ENCODE data around the gene TRIOBP.
A peak's percentile ranks its signal among the peaks of the same experiment; 100 is the strongest.
"Not testable (repeated sequence)": the region's sequence is repeated elsewhere in the genome, so short reads cannot be mapped to it uniquely, and the experiment has no call there.

Gene TRIOBP

DNA sequence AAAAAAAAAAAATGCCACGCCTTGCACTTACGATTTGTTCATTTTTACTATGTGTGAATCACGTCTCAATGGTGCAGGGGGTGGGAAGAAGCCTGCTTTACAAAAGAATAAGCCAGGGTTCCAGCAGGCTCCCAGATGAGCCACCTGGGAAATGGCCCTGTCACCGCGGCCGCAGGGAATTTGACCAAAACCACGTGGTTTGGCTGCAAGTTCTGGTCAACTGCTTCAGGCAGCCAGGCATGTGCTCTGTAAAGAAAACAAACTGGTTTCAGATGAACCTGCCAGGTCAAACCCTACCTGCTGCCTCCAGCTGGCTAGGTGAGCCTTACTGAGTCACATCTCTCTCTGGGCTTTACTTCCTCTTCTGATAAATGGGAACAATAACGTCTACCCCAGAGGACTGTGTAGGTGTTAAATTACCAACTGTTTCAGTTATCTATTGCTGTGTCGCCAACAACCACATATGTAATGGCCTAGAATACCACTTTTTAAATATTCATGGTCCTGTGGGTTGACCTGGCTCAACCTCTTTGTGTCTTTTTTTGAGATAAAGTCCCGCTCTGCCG, 80.4 kb downstream of the TRIOBP start:
- peak; percentile 84 for DNase-seq (ENCODE audit: low read depth, low spot score)

DNA sequence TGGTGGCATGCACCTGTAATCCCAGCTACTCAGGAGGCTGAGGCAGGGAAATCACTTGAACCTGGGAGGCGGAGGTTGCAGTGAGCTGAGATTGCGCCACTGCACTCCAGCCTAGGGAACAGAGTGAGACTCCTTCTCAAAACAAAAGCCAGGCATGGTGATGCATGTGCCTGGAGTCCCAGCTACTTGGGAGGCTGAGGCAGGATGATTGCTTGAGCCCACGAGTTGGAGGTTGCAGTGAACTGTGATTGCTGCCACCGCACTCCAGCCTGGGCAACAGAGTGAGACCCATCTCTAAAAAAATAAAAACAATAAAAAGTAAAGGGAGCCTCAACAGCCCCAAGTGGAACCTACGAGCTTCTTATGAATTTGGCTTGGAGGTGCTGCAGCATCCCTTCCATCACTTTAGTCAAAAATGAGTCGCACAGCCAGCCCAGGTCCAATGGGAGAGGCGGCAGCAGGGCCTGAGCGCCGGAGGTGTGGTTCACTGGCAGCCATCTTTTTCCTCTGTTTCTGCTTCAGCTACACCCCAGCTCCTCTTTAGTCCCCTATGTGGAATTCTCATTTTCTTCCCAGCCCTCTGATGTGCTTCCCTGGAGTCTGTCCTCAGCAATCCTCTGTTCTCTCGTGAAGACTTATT, 81.6 kb downstream of the TRIOBP start:
- no peak for DNase-seq (ENCODE audit: low read depth, low spot score)

GRCh38 chr22:37781434-37782059, 84.7 kb downstream of the TRIOBP start:
- peak; percentile 35 for DNase-seq (ENCODE audit: low read depth, low spot score)

GRCh38 chr22:37782340-37783168, 85.7 kb downstream of the TRIOBP start:
- DNase-seq (ENCODE audit: low read depth, low spot score) = no peak

DNA sequence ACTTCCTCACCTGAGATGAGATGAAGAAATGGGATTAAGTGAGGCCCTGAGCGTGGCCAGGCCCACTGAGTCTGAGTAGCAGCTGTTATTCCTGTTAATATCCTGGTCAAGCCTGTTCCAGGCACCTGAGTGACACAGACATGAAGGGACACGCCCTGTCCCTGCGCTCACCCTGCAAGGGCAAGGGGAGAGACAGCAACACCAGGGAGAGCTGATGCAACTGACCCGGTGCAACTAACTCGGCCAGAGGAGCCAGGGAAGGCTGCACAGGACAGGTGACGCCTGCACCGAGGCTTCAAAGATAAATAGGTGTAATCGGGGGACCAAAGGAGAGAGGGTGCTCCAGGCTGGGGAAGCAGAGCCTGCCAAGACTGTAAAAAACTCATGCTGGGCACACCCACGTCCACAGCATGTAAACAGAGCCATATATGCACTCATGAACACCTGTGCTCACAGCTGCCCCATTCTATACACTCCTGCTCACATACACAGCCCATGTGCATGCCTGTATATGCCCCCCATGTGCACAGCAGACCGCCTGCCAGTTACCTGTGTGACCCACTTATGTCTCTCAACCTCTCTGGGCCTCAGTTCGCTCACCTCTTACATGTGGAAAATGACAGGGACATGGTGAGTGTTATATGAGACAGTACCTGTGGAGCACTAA, 88.1 kb downstream of the TRIOBP start:
- DNase-seq (ENCODE audit: low read depth, low spot score) = peak; percentile 22

DNA sequence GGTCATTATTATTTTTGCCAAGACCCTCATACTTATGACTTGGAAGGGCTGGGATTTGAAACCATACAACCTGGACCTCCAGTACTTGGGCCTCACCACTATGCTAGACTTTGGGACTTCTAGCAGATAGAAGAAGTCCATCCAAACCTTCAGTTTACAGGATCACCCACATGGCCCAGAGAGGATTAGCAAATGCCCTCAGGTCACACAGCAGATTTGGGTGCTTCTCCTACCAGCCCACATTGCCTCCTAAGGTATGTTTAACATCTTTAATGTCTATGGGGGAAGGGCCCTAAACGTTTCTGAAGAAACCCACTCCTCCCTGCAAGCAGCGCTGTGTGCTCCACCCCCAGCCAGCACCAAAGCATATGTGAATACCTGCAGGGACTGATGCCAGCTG, 93.4 kb downstream of the TRIOBP start:
- DNase-seq (ENCODE audit: low read depth, low spot score) = no peak

- no peak for DNase-seq (ENCODE audit: low read depth, low spot score)
These were observed 95.6 kb downstream of the TRIOBP start for GRCh38 chr22:37792494-37792893.

DNA sequence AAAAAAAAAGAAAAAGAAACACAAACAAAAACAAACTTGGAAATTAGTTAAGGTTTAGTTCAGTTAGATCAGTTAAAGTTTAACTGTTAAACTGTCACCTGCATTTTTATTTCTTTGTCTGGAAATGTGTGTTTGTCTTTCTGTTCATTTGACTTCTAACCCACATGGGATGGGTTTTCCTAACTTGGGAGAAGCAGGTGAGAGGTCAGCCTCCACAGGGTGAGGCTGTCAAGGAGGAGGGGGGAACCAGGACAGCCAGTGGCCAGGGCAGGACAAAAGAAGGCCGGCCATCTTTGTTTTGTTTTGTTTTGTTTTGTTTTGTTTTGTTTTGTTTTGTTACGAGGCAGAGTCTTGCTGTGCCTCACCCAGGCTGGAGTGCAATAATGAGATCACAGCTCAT, 97.5 kb downstream of the TRIOBP start:
- DNase-seq (ENCODE audit: low read depth, low spot score) = no peak

DNA sequence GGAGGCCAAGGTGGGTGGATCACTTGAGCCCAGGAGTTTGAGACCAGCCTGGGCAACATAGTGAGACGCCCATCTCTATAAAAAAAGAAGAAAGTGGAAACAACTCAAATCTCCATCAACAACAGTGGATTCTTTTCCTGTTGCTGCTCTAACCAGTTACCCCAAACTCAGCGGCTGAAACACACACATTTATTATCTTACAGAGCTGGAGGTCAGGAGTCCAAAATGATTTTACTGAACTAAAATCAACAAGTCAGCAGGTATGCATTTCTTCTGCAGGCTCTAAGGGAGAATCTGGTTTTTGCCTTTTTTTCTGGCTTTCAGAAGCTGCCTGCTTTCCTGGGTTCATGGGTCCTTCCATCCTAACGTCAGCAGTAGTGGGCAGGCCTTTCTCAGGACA, 99.2 kb downstream of the TRIOBP start:
- DNase-seq (ENCODE audit: low read depth, low spot score) = no peak

GRCh38 chr22:37797259-37797658, 100.4 kb downstream of the TRIOBP start:
- DNase-seq (ENCODE audit: low read depth, low spot score) = not testable (repeated sequence)

DNA sequence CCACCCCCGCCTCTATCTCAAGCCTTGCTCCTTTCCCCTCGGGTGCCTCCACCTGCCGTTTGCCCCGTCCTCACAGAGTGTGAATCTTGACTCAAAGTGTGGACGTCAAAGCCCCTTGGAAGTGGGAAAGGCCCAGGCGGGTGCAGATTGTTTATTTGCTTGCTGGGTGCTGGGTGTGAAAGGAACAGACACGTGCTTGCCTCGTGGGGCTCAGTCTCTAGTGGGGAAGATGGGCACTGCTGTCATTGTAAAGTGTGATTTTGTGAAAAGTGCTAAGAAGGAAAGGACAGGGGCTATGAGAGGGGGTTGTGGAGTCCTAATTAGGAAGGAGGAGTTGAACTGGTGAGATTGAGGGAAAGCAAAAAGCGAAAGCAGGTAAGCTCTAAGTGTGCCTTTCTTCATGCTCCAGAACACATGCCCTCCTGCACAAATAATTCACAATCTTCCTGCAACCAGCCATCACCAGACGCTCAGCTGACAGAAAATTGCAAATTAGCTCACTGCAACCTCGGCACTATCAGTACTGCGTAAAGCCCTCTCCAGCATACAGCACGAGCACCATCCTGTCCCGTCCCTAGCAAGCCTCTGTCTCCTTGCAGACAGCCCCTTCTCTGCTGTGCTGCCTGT, 101.1 kb downstream of the TRIOBP start:
- DNase-seq (ENCODE audit: low read depth, low spot score) = no peak

DNA sequence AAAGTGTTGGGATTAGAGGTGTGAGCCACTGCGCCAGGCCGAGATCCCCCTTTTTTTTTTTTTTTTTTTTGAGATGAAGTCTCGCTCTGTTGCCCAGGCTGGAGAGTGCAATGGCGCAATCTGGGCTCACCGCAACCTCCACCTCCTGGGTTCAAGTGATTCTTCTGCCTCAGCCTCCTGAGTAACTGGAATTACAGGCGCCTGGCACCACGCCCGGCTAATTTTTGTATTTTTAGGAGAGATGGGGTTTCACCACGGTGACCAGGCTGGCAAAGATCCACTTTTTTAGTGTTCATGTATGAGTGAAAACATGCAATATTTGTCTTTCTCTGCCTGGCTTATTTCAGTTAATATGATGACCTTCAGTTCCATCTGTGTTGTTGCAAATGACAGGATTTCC, 103.1 kb downstream of the TRIOBP start:
- not testable (repeated sequence) for DNase-seq (ENCODE audit: low read depth, low spot score)

DNA sequence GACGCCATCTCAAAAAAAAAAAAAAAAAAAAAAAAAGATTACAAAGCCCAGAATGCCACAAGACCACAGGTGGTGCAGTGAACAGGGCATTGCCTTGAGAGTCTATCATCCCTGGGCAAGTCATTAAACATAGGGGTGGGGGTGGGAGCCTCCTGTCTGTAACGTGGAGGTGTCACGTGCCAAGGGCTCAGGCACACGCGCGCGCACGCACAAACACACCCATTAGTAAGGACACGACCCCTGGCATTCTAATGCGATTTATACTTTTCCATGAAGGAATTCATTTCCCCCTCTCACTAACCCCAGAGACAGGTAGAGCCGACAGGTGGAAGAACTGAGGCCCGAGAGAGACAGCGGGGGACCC, 105.1 kb downstream of the TRIOBP start:
- DNase-seq (ENCODE audit: low read depth, low spot score) = no peak

DNA sequence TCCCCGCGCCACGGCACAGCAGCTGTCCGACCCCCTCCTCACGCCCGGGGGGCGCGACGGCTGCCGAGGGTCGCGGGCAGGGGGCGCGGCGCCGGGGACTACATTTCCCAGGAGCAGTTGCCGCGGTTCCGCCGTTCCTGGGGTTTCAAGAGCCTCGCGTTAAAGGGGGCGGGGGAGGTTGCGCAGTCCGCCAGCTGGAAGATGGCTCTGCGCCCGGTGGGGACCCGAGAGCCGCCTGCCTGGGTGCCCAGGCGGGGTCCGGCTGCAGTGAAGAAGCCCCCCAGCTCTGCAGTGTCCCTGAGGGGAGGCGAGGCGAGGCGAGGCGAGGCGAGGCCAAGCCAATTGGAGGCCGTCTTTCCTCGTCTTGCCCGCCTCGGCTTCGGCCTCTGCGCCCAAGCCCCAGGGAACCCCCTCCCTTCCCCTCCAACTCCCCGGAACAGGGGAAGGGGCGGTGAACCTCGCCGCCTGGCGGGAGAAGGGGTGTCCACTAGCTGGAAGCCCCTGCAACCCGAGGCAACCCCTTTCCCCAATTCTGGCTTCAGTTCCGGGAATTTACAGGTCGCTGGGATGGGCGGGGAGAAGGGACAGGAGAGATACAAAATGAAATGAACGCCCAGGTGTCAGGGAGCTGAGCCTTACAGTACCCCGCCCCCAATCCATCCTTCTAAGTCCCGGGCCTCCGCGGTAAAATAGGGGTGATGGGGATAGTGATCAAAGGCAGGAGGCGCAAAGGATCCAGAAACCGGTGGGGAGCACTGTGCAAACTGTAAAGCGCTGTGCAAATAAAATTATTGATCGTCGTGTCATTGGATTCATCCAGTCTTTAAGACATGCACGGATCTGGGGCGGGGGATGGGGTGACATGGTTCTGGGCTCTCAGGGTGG, 105.7 kb downstream of the TRIOBP start:
- peak; percentile 68 for DNase-seq (ENCODE audit: low read depth, low spot score)

DNA sequence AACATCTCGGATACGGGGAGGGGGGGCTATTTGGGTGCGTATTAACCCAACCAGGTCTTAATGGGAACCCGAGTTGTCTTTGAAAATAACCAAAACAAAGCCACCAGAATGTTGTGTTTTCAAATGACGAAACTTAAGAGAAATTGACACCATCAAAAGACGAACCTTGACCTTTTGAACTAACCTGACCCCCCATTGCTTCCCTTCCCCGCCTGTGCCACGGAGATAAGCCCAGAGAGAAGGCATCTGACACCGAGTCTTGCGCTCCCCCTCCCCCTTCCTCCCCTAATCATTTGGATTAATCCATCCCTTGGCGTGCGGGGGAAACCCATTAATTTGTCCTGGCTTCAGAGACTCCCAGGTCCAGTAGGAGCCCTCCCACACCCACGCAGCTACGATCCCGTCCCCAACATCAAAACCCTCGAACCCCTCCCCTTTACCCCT, 106.4 kb downstream of the TRIOBP start:
- DNase-seq (ENCODE audit: low read depth, low spot score) = peak; percentile 41

DNA sequence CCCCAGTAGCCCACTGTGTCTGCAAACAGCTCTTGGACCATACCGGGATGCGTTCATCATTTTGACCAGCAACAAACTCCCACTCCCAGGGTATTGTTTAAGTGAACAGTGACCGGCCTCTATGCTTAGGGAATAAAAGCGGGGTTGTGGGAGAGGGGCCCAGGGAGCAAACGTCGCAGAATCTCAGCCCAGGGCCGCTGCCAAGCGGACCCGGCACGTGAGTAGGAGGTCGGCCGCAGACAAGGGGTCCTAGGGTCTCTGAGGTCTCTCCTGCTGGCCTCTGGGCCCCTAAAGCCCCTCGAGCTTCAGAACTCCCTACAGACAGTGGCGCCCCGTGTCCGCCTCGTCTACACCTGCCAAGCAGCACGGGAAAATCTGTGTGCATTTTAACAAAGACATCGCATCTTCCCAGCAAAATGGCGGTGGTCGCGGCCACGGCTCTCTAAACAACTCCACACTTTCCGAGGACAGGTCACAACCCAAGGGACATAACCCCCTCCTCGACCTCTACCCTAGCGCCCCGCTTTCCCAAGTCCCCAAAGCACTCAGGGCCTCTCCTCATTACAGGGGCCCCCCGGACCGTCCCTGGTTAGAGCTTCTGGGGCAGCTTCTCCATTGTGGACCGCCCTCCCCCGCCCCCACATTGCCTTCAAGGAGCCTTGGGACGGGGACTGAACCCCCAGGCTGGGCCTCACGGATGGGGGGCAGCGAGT, 106.9 kb downstream of the TRIOBP start:
- DNase-seq (ENCODE audit: low read depth, low spot score) = peak; percentile 47

- DNase-seq (ENCODE audit: low read depth, low spot score) = no peak
These were observed 107.6 kb downstream of the TRIOBP start for GRCh38 chr22:37804352-37804880.

- DNase-seq (ENCODE audit: low read depth, low spot score) = peak; percentile 96
These were observed 108.3 kb downstream of the TRIOBP start for GRCh38 chr22:37804881-37805809.

Data from ELF-1 (cell line).